ENCODE data around the gene KRTAP7-1.

The KRTAP7-1 gene

DNA sequence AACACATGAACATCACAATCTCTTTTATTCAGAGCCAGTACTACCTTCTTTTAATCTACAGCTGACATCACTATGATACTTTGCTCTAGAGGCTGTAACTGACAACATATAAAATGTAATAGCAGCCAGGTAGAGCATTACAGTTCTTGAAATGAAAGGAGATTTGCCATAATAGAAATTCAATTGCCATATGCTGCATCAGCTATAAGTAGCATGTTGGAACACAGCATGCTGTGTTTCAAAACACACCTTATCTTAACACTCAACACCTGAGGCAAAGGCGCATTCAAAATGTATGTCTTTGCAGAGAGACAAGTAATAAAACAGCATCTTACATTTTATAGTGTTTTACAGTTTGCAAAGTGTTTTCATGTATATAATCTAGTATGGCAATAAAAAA is 50.3 kb downstream of the KRTAP7-1 start:
- DNase-seq: no peak
- no peak overlapping the region for H3K4me3 Mint-ChIP-seq
- H3K27me3 Mint-ChIP-seq (ENCODE audit: low read depth, poor library complexity): peaks cover 3% of the 10 kb centered on the region
- TF ChIP-seq, protein P1, sequence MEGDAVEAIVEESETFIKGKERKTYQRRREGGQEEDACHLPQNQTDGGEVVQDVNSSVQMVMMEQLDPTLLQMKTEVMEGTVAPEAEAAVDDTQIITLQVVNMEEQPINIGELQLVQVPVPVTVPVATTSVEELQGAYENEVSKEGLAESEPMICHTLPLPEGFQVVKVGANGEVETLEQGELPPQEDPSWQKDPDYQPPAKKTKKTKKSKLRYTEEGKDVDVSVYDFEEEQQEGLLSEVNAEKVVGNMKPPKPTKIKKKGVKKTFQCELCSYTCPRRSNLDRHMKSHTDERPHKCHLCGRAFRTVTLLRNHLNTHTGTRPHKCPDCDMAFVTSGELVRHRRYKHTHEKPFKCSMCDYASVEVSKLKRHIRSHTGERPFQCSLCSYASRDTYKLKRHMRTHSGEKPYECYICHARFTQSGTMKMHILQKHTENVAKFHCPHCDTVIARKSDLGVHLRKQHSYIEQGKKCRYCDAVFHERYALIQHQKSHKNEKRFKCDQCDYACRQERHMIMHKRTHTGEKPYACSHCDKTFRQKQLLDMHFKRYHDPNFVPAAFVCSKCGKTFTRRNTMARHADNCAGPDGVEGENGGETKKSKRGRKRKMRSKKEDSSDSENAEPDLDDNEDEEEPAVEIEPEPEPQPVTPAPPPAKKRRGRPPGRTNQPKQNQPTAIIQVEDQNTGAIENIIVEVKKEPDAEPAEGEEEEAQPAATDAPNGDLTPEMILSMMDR (IDR thresholded peaks at IDR 0.05): no peak
- H3K4me1 Mint-ChIP-seq: no peaks in the 10 kb centered on the region
- H3K36me3 Mint-ChIP-seq (ENCODE audit: low read depth): no peaks in the 10 kb centered on the region
- H3K27ac Mint-ChIP-seq: no peak overlapping the region
- peaks cover 17% of the 10 kb centered on the region for H3K9me3 Mint-ChIP-seq

All from nephron progenitor cell (in vitro differentiated cells).